ENCODE measurements around the gene BST1. TPM values are rescaled to one million over a fixed set of nuclear protein-coding genes. Genes with fewer than 3 reads are reported as not detected.

BST1 gene
- total RNA-seq, 1 experiment from 2014 or later, result 0.31 TPM

DNA sequence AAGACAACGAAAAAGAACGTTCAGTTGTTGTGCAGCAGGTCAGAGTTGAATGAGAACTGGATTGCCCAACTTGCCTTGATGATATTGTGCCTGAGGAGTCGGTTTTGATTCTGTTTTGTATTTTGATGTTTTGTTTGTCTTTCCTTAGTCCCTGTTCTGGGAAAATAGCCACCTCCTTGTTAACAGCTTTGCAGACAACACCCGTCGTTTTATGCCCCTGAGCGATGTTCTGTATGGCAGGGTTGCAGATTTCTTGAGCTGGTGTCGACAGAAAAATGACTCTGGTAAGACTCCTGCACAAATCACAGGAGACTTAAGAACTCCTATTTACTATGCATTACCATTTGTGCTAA, 4.5 kb downstream of the BST1 start:
- no peak overlapping the region; the same call in 1 of the 2 replicates for H3K4me2 ChIP-seq
- intact Hi-C loops (cut with micrococcal nuclease; ENCODE audit: unreplicated experiment), result no loop called here
- no peak for TF ChIP-seq EZH2 (IDR thresholded peaks at IDR 0.05; ENCODE audit: low read depth)
- TF ChIP-seq, protein P1, sequence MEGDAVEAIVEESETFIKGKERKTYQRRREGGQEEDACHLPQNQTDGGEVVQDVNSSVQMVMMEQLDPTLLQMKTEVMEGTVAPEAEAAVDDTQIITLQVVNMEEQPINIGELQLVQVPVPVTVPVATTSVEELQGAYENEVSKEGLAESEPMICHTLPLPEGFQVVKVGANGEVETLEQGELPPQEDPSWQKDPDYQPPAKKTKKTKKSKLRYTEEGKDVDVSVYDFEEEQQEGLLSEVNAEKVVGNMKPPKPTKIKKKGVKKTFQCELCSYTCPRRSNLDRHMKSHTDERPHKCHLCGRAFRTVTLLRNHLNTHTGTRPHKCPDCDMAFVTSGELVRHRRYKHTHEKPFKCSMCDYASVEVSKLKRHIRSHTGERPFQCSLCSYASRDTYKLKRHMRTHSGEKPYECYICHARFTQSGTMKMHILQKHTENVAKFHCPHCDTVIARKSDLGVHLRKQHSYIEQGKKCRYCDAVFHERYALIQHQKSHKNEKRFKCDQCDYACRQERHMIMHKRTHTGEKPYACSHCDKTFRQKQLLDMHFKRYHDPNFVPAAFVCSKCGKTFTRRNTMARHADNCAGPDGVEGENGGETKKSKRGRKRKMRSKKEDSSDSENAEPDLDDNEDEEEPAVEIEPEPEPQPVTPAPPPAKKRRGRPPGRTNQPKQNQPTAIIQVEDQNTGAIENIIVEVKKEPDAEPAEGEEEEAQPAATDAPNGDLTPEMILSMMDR (conservative IDR thresholded peaks at IDR 0.05), result no peak
- no peaks in the 10 kb centered on the region for H4K20me1 ChIP-seq (ENCODE audit: insufficient read depth)
- no peaks in the 10 kb centered on the region for H3K9me3 ChIP-seq (ENCODE audit: insufficient read depth, low read depth)
- no peak overlapping the region for H2AFZ ChIP-seq
- no peak overlapping the region for H3K4me3 ChIP-seq
- H3F3A ChIP-seq (ENCODE audit: insufficient read depth, low read depth), result no peaks in the 10 kb centered on the region
- no peak overlapping the region for H3K27ac ChIP-seq
- H3K27me3 ChIP-seq (ENCODE audit: insufficient read depth, low read depth), result no peaks in the 10 kb centered on the region
- BruUV-seq (replicated peaks), result no TSS peak
- ChIA-PET CTCF (no interaction called here), POLR2A (ENCODE audit: unreplicated experiment) (no interaction called here)
- no peaks in the 10 kb centered on the region for H3K4me1 ChIP-seq (replicated peaks; ENCODE audit: insufficient read depth)
- no peaks in the 10 kb centered on the region for H3K79me2 ChIP-seq (ENCODE audit: low read depth)
- H3K9me2 ChIP-seq (ENCODE audit: insufficient read depth), result no peaks in the 10 kb centered on the region
- no peak for DNase-seq
- H3K36me3 ChIP-seq (ENCODE audit: low read depth), result no peaks in the 10 kb centered on the region

GRCh38 chr4:15711762-15712161, 8.9 kb downstream of the BST1 start:
- no peaks in the 10 kb centered on the region for H3K27me3 ChIP-seq (ENCODE audit: insufficient read depth, low read depth)
- H3K4me3 ChIP-seq, result no peak overlapping the region
- no peaks in the 10 kb centered on the region for H4K20me1 ChIP-seq (ENCODE audit: insufficient read depth)
- ChIA-PET POLR2A (ENCODE audit: unreplicated experiment) (interaction anchor here (0.7 kb wide), 1 partner anchor 11 kb away, joined by 3 read pairs; no protein-coding TSS in a partner anchor), CTCF (no interaction called here)
- no peak overlapping the region for H3K27ac ChIP-seq
- intact Hi-C loops (cut with micrococcal nuclease; ENCODE audit: unreplicated experiment), result no loop called here
- H3K4me1 ChIP-seq (replicated peaks; ENCODE audit: insufficient read depth), result no peaks in the 10 kb centered on the region
- H3K36me3 ChIP-seq (ENCODE audit: low read depth), result no peaks in the 10 kb centered on the region
- no peak for DNase-seq
- H3F3A ChIP-seq (ENCODE audit: insufficient read depth, low read depth), result no peaks in the 10 kb centered on the region
- no peaks in the 10 kb centered on the region for H3K79me2 ChIP-seq (ENCODE audit: low read depth)
- no peaks in the 10 kb centered on the region for H3K9me3 ChIP-seq (ENCODE audit: insufficient read depth, low read depth)
- BruUV-seq (replicated peaks), result no TSS peak
- H2AFZ ChIP-seq, result no peak overlapping the region
- no peak overlapping the region for H3K4me2 ChIP-seq
- H3K9me2 ChIP-seq (ENCODE audit: insufficient read depth), result no peaks in the 10 kb centered on the region
- TF ChIP-seq, protein P1 (conservative IDR thresholded peaks at IDR 0.05), result no peak
- TF ChIP-seq EZH2 (IDR thresholded peaks at IDR 0.05; ENCODE audit: low read depth), result no peak

DNA sequence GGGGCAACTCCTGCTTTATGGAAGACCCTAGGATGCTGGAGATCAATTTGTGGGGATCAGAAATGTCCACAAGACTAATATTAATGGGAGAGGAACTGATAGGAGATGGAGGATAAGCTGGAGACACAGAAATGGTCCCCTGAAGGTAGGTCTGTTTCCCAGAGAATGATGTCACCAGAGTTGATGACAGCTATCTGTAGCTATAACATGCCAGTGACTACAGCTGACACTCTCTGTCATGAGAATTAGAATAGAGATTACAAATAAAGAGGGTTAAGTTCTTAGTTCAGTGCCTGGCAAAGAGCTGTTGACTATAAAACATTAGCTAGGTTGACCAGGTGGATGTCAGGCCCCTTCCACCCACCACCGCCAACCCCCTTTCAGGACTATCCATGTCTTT, 9.3 kb downstream of the BST1 start:
- Histone ChIP-seq H3K9me2 (ENCODE audit: insufficient read depth) (no peaks in the 10 kb centered on the region), H3K9me3 (ENCODE audit: insufficient read depth, low read depth) (no peaks in the 10 kb centered on the region), H3K27ac (no peak overlapping the region), H2AFZ (no peak overlapping the region), H3F3A (ENCODE audit: insufficient read depth, low read depth) (no peaks in the 10 kb centered on the region), H3K79me2 (ENCODE audit: low read depth) (no peaks in the 10 kb centered on the region), H4K20me1 (ENCODE audit: insufficient read depth) (no peaks in the 10 kb centered on the region), H3K4me2 (no peak overlapping the region), H3K4me1 (replicated peaks; ENCODE audit: insufficient read depth) (no peaks in the 10 kb centered on the region), H3K4me3 (no peak overlapping the region), H3K36me3 (ENCODE audit: low read depth) (no peaks in the 10 kb centered on the region), H3K27me3 (ENCODE audit: insufficient read depth, low read depth) (no peaks in the 10 kb centered on the region)
- DNase-seq, result no peak
- TF ChIP-seq, protein P1 (conservative IDR thresholded peaks at IDR 0.05), result no peak
- no peak for TF ChIP-seq EZH2 (IDR thresholded peaks at IDR 0.05; ENCODE audit: low read depth)
- BruUV-seq (replicated peaks), result no TSS peak
- POLR2A ChIA-PET (ENCODE audit: unreplicated experiment), result interaction anchor here (0.6 to 0.7 kb wide), 2 partner anchors 10 to 48 kb away, joined by 3 read pairs; no protein-coding TSS in a partner anchor
- CTCF ChIA-PET, result no interaction called here
- intact Hi-C loops (cut with micrococcal nuclease; ENCODE audit: unreplicated experiment), result no loop called here
